Neutrophil (primary cell): ENCODE measurements around the gene CLCF1.
A peak's percentile ranks its signal among the peaks of the same experiment; 100 is the strongest.

ENCODE experiments used
- H3K27ac ChIP-seq: fragments of 200-600 bp; sonication (generic); 2 replicates; pipeline ENCODE4 v1.5.1; 2016; ENCODE audit warnings: mild to moderate bottlenecking, moderate library complexity
- H3K27me3 ChIP-seq: fragments of 200-600 bp; sonication (generic); 2 replicates; pipeline ENCODE4 v1.6.0; 2016; ENCODE audit warnings: mild to moderate bottlenecking
- H3K36me3 ChIP-seq: fragments of 200-600 bp; sonication (generic); 2 replicates; pipeline ENCODE4 v1.5.1; 2017
- H3K4me1 ChIP-seq, 2 experiments: fragments of 200-600 bp in 1 of 2; sonication (generic) in 1 of 2; 1 replicate in 1 of 2; 2 replicates in 1 of 2; pipeline versions ENCODE4 v1.5.1 to v1.6.1; 2013 to 2016; ENCODE audit warnings: low read depth in 1 of 2, low read length in 1 of 2, mild to moderate bottlenecking in 1 of 2, moderate library complexity in 1 of 2; ENCODE audit not compliant: control insufficient read depth in 1 of 2, insufficient read depth in 1 of 2
- H3K4me3 ChIP-seq, 2 experiments: fragments of 200-600 bp in 1 of 2; sonication (generic) in 1 of 2; 1 replicate in 1 of 2; 2 replicates in 1 of 2; pipeline ENCODE4 v1.5.1; 2013 to 2016; ENCODE audit warnings: low read depth in 1 of 2, low read length in 1 of 2, mild to moderate bottlenecking in 1 of 2, moderate library complexity in 1 of 2
- H3K9me3 ChIP-seq: fragments of 200-600 bp; sonication (generic); 2 replicates; pipeline ENCODE4 v1.5.1; 2016
- CTCF ChIP-seq: fragments of 200-600 bp; sonication (generic); IDR thresholded peaks from 2 replicates; pipeline ENCODE4 v1.5.1; 2016; ENCODE audit warnings: antibody characterized with exemption

The CLCF1 gene

GRCh38 chr11:67371189-67371910 lies 2.0 kb downstream of the CLCF1 start:
- Histone ChIP-seq H3K36me3 (no peaks in the 10 kb centered on the region), H3K4me1 (peaks cover 48 to 65% of the 10 kb centered on the region in 2 experiments), H3K9me3 (no peaks in the 10 kb centered on the region), H3K4me3 (peak overlapping the region; percentile 17 to 76), H3K27ac (peak overlapping the region; percentile 82), H3K27me3 (peaks cover 12% of the 10 kb centered on the region)
- TF ChIP-seq CTCF, result peak; percentile 46

GRCh38 chr11:67370351-67371076 lies 2.9 kb downstream of the CLCF1 start:
- Histone ChIP-seq H3K9me3 (no peaks in the 10 kb centered on the region), H3K36me3 (no peaks in the 10 kb centered on the region), H3K27ac (peak overlapping the region; percentile 82), H3K27me3 (peaks cover 3% of the 10 kb centered on the region), H3K4me1 (peaks cover 48 to 65% of the 10 kb centered on the region in 2 experiments), H3K4me3 (no peak overlapping the region)
- no peak for TF ChIP-seq CTCF

GRCh38 chr11:67369801-67370284 lies 3.6 kb downstream of the CLCF1 start:
- Histone ChIP-seq H3K27ac (no peak overlapping the region), H3K4me1 (peaks cover 48 to 64% of the 10 kb centered on the region in 2 experiments), H3K27me3 (no peaks in the 10 kb centered on the region), H3K9me3 (no peaks in the 10 kb centered on the region), H3K36me3 (no peaks in the 10 kb centered on the region), H3K4me3 (no peak overlapping the region)
- no peak for TF ChIP-seq CTCF

- Histone ChIP-seq H3K4me1 (peaks cover 42 to 58% of the 10 kb centered on the region in 2 experiments), H3K27me3 (no peaks in the 10 kb centered on the region), H3K4me3 (no peak overlapping the region), H3K36me3 (no peaks in the 10 kb centered on the region), H3K9me3 (no peaks in the 10 kb centered on the region), H3K27ac (no peak overlapping the region)
- TF ChIP-seq CTCF, result no peak
These were observed 4.1 kb downstream of the CLCF1 start for GRCh38 chr11:67369275-67369674.

GRCh38 chr11:67368621-67369020 lies 4.8 kb downstream of the CLCF1 start:
- H3K4me3 ChIP-seq, result no peak overlapping the region
- no peak overlapping the region for H3K27ac ChIP-seq
- peaks cover 36 to 52% of the 10 kb centered on the region in 2 experiments for H3K4me1 ChIP-seq

More at GRCh38 chr11:67368621-67369020, 4.8 kb downstream of the CLCF1 start:
- Histone ChIP-seq H3K27me3 (no peaks in the 10 kb centered on the region), H3K9me3 (no peaks in the 10 kb centered on the region), H3K36me3 (no peaks in the 10 kb centered on the region)
- no peak for TF ChIP-seq CTCF
